Measurements from ENCODE around the gene C2orf80.

The C2orf80 gene

GRCh38 chr2:208208335-208209085, 18.7 kb upstream of the C2orf80 start:
- Histone ChIP-seq H3K27ac (no peak overlapping the region), H4K20me1 (ENCODE audit: insufficient read depth) (no peaks in the 10 kb centered on the region), H3K36me3 (ENCODE audit: insufficient read depth) (no peaks in the 10 kb centered on the region), H3K79me2 (ENCODE audit: insufficient read depth, low read depth) (no peaks in the 10 kb centered on the region), H3K27me3 (ENCODE audit: insufficient read depth, low read depth) (no peaks in the 10 kb centered on the region), H3K9ac (no peak overlapping the region), H3K4me2 (no peak overlapping the region), H3K4me1 (ENCODE audit: low read depth, poor library complexity, severe bottlenecking) (no peaks in the 10 kb centered on the region), H3K4me3 (IDR thresholded peaks at IDR 0.05; ENCODE audit: insufficient read depth, low read depth, low read length) (no peak overlapping the region), H2AFZ (ENCODE audit: low read depth) (no peak overlapping the region)
- no peak for TF ChIP-seq CTCF (conservative IDR thresholded peaks at IDR 0.05; ENCODE audit: low read depth, low read length)

GRCh38 chr2:208207769-208208168, 17.9 kb upstream of the C2orf80 start:
- H3K27ac ChIP-seq = no peak overlapping the region
- no peak overlapping the region for H3K4me3 ChIP-seq (IDR thresholded peaks at IDR 0.05; ENCODE audit: insufficient read depth, low read depth, low read length)
- H3K9ac ChIP-seq = no peak overlapping the region
- no peaks in the 10 kb centered on the region for H3K79me2 ChIP-seq (ENCODE audit: insufficient read depth, low read depth)
- H3K4me2 ChIP-seq = no peak overlapping the region
- no peaks in the 10 kb centered on the region for H4K20me1 ChIP-seq (ENCODE audit: insufficient read depth)
- H3K27me3 ChIP-seq (ENCODE audit: insufficient read depth, low read depth) = no peaks in the 10 kb centered on the region
- no peaks in the 10 kb centered on the region for H3K4me1 ChIP-seq (ENCODE audit: low read depth, poor library complexity, severe bottlenecking)
- TF ChIP-seq CTCF (conservative IDR thresholded peaks at IDR 0.05; ENCODE audit: low read depth, low read length) = no peak
- no peak overlapping the region for H2AFZ ChIP-seq (ENCODE audit: low read depth)
- H3K36me3 ChIP-seq (ENCODE audit: insufficient read depth) = no peaks in the 10 kb centered on the region

GRCh38 chr2:208204166-208204565, 14.3 kb upstream of the C2orf80 start:
- H3K27ac ChIP-seq = no peak overlapping the region
- no peaks in the 10 kb centered on the region for H3K4me1 ChIP-seq (ENCODE audit: low read depth, poor library complexity, severe bottlenecking)
- H3K79me2 ChIP-seq (ENCODE audit: insufficient read depth, low read depth) = no peaks in the 10 kb centered on the region
- H2AFZ ChIP-seq (ENCODE audit: low read depth) = no peak overlapping the region
- H3K27me3 ChIP-seq (ENCODE audit: insufficient read depth, low read depth) = no peaks in the 10 kb centered on the region
- H3K9ac ChIP-seq = no peak overlapping the region
- H3K36me3 ChIP-seq (ENCODE audit: insufficient read depth) = no peaks in the 10 kb centered on the region
- no peak overlapping the region for H3K4me3 ChIP-seq (IDR thresholded peaks at IDR 0.05; ENCODE audit: insufficient read depth, low read depth, low read length)
- no peak for TF ChIP-seq CTCF (conservative IDR thresholded peaks at IDR 0.05; ENCODE audit: low read depth, low read length)
- H3K4me2 ChIP-seq = no peak overlapping the region
- H4K20me1 ChIP-seq (ENCODE audit: insufficient read depth) = no peaks in the 10 kb centered on the region

- Histone ChIP-seq H3K9ac (no peak overlapping the region), H3K27me3 (ENCODE audit: insufficient read depth, low read depth) (no peaks in the 10 kb centered on the region), H3K36me3 (ENCODE audit: insufficient read depth) (no peaks in the 10 kb centered on the region), H3K27ac (no peak overlapping the region), H2AFZ (ENCODE audit: low read depth) (no peak overlapping the region), H3K4me3 (IDR thresholded peaks at IDR 0.05; ENCODE audit: insufficient read depth, low read depth, low read length) (no peak overlapping the region), H4K20me1 (ENCODE audit: insufficient read depth) (no peaks in the 10 kb centered on the region), H3K4me1 (ENCODE audit: low read depth, poor library complexity, severe bottlenecking) (no peaks in the 10 kb centered on the region), H3K79me2 (ENCODE audit: insufficient read depth, low read depth) (no peaks in the 10 kb centered on the region), H3K4me2 (no peak overlapping the region)
- TF ChIP-seq CTCF (conservative IDR thresholded peaks at IDR 0.05; ENCODE audit: low read depth, low read length) = no peak
Measured at GRCh38 chr2:208195531-208195930, 5.7 kb upstream of the C2orf80 start.

Data from KMS-11 (cell line).